GM18951 (cell line): Measurements from ENCODE around the gene OPN1SW.

Experiments used
- POLR2A ChIP-seq: IDR thresholded peaks from 4 replicates; pipeline ENCODE4 v1.6.1; 2011; ENCODE audit warnings: mild to moderate bottlenecking; ENCODE audit not compliant: insufficient read length, insufficient read depth; ENCODE audit errors: extremely low read depth
- in situ Hi-C: fragments of 300-500 bp; cut with MboI; formaldehyde crosslinking; loops from one replicate; pipeline ENCODE4 v1.12.0; 2022; ENCODE audit warnings: low sequenced_read_pairs, mixed read lengths, inconsistent platforms; ENCODE audit not compliant: unreplicated experiment

Gene OPN1SW

GRCh38 chr7:128767475-128768110 is 8.0 kb downstream of the OPN1SW start:
- no peak for TF ChIP-seq POLR2A
- in situ Hi-C loops, result no loop called here

- TF ChIP-seq POLR2A, result no peak
- in situ Hi-C loops, result no loop called here
These were observed 12.1 kb downstream of the OPN1SW start for GRCh38 chr7:128763541-128763940.

- TF ChIP-seq POLR2A, result no peak
- in situ Hi-C loops, result no loop called here
These were observed 16.4 kb downstream of the OPN1SW start for GRCh38 chr7:128759242-128759641.

GRCh38 chr7:128758553-128758952 is 17.0 kb downstream of the OPN1SW start:
- in situ Hi-C loops, result no loop called here
- TF ChIP-seq POLR2A, result no peak

- in situ Hi-C loops, result no loop called here
- TF ChIP-seq POLR2A, result no peak
These were observed 18.4 kb downstream of the OPN1SW start for GRCh38 chr7:128757203-128757602.

- in situ Hi-C loops, result no loop called here
- no peak for TF ChIP-seq POLR2A
These were observed 19.6 kb downstream of the OPN1SW start for GRCh38 chr7:128755819-128756476.

GRCh38 chr7:128755075-128755818 is 20.3 kb downstream of the OPN1SW start:
- no peak for TF ChIP-seq POLR2A
- in situ Hi-C loops, result no loop called here

GRCh38 chr7:128752251-128752650 is 23.3 kb downstream of the OPN1SW start:
- in situ Hi-C loops, result no loop called here
- TF ChIP-seq POLR2A, result no peak

GRCh38 chr7:128747327-128748079 is 28.1 kb downstream of the OPN1SW start:
- in situ Hi-C loops, result no loop called here
- TF ChIP-seq POLR2A, result no peak

GRCh38 chr7:128745706-128746105 is 29.9 kb downstream of the OPN1SW start:
- in situ Hi-C loops, result no loop called here

GRCh38 chr7:128744366-128744905 is 31.2 kb downstream of the OPN1SW start:
- no peak for TF ChIP-seq POLR2A
- in situ Hi-C loops, result no loop called here

More at GRCh38 chr7:128745706-128746105, 29.9 kb downstream of the OPN1SW start:
- TF ChIP-seq POLR2A, result no peak

GRCh38 chr7:128743112-128743772 is 32.4 kb downstream of the OPN1SW start:
- no peak for TF ChIP-seq POLR2A
- in situ Hi-C loops, result no loop called here
